ENCODE measurements around the gene ASCC2. TPM values are rescaled to one million over a fixed set of nuclear protein-coding genes. Genes with fewer than 3 reads are reported as not detected.
"Not testable (repeated sequence)": the region's sequence is repeated elsewhere in the genome, so short reads cannot be mapped to it uniquely, and the experiment has no call there.

ASCC2 gene
- total and polyA plus RNA-seq, 12 donors: 26.6 to 87.0 (median 33.5) TPM

- ATAC-seq: peak in 3 of 8 donors; percentile 2 to 31 (median 29)
- DNase-seq: no peak
- Histone ChIP-seq H3K27ac (peak overlapping the region in 8 of 10 donors; percentile 21 to 84 (median 69)), H3K4me3 (no peak overlapping the region), H3K36me3 (peaks cover 0 to 75% (median 12%) of the 10 kb centered on the region in 9 donors), H3K9me3 (no peaks in the 10 kb centered on the region), H3K4me1 (peaks cover 12 to 70% (median 47%) of the 10 kb centered on the region in 9 donors), H3K27me3 (no peaks in the 10 kb centered on the region)
- intact Hi-C loops (cut with DNase I): loop anchor here in 2 of 10 donors (10.0 kb wide), 3 partner anchors 59 to 171 kb away; no protein-coding TSS in a partner anchor
- no peak for TF ChIP-seq CTCF (IDR thresholded peaks at IDR 0.05)
- 63 to 70% methylated on average over 7 of the region's 7 CpGs for WGBS, 2 donors
These were observed 4.6 kb downstream of the ASCC2 start for GRCh38 chr22:29833392-29833965.

- H3K4me1 ChIP-seq: peaks cover 6 to 68% (median 43%) of the 10 kb centered on the region in 9 donors
- 48 to 56% methylated on average over 9 of the region's 9 CpGs for WGBS, 2 donors
- ATAC-seq: no peak
- no peaks in the 10 kb centered on the region for H3K27me3 ChIP-seq
- intact Hi-C loops (cut with DNase I): loop anchor here in 2 of 10 donors (10.0 kb wide), 3 partner anchors 57 to 173 kb away; no protein-coding TSS in a partner anchor
- peak in 1 of 2 donors; percentile 29 for DNase-seq
- H3K27ac ChIP-seq: peak overlapping the region; percentile 13 to 84 (median 70)
- H3K36me3 ChIP-seq: peaks cover 0 to 84% (median 12%) of the 10 kb centered on the region in 9 donors
- TF ChIP-seq CTCF (IDR thresholded peaks at IDR 0.05): no peak
- H3K9me3 ChIP-seq: no peaks in the 10 kb centered on the region
- no peak overlapping the region for H3K4me3 ChIP-seq
These were observed 6.1 kb downstream of the ASCC2 start for GRCh38 chr22:29831958-29832357.

GRCh38 chr22:29831186-29831921 lies 6.7 kb downstream of the ASCC2 start:
- peak in 6 of 8 donors; percentile 31 to 59 (median 46) for ATAC-seq
- Histone ChIP-seq H3K36me3 (peaks cover 0 to 87% (median 12%) of the 10 kb centered on the region in 9 donors), H3K27me3 (no peaks in the 10 kb centered on the region), H3K4me1 (peaks cover 3 to 63% (median 37%) of the 10 kb centered on the region in 9 donors), H3K4me3 (no peak overlapping the region), H3K9me3 (no peaks in the 10 kb centered on the region), H3K27ac (peak overlapping the region; percentile 13 to 84 (median 70))
- WGBS, 2 donors: 30 to 39% methylated on average over 8 of the region's 8 CpGs
- no peak for TF ChIP-seq CTCF (IDR thresholded peaks at IDR 0.05)
- intact Hi-C loops (cut with DNase I): loop anchor here in 2 of 10 donors (10.0 kb wide), 3 partner anchors 57 to 173 kb away; no protein-coding TSS in a partner anchor
- DNase-seq: no peak

- ATAC-seq (peak; percentile 69 to 86 (median 80)), DNase-seq (peak; percentile 55 to 57)
- Histone ChIP-seq H3K27ac (peak overlapping the region; percentile 13 to 84 (median 70)), H3K27me3 (no peaks in the 10 kb centered on the region), H3K9me3 (no peaks in the 10 kb centered on the region), H3K36me3 (peaks cover 0 to 91% (median 12%) of the 10 kb centered on the region in 9 donors), H3K4me1 (peaks cover 3 to 56% (median 29%) of the 10 kb centered on the region in 9 donors), H3K4me3 (no peak overlapping the region)
- no peak for TF ChIP-seq CTCF (IDR thresholded peaks at IDR 0.05)
- WGBS, 2 donors: 67 to 78% methylated on average over 8 of the region's 8 CpGs
- intact Hi-C loops (cut with DNase I): loop anchor here in 2 of 10 donors (10.0 kb wide), 3 partner anchors 56 to 174 kb away; no protein-coding TSS in a partner anchor
These were observed 7.5 kb downstream of the ASCC2 start for GRCh38 chr22:29830585-29830984.

GRCh38 chr22:29827726-29828125 lies 10.3 kb downstream of the ASCC2 start:
- DNase-seq (peak in 1 of 2 donors; percentile 34), ATAC-seq (peak in 1 of 8 donors; percentile 7)
- peak overlapping the region in 1 of 10 donors; percentile 48 for H3K27ac ChIP-seq
- peaks cover 0 to 30% (median 15%) of the 10 kb centered on the region in 9 donors for H3K4me1 ChIP-seq
- intact Hi-C loops (cut with DNase I): loop anchor here in 2 of 10 donors (5.0 to 10.0 kb wide), 2 partner anchors 60 to 177 kb away; partner anchors contain the start of genes UQCR10 (in 1 of the 2) and ZMAT5 (in 1 of the 2)
- WGBS, 2 donors: 0 to 23% methylated on average over 1 of the region's 1 CpG
- peaks cover 0 to 93% (median 24%) of the 10 kb centered on the region in 9 donors for H3K36me3 ChIP-seq
- not testable (repeated sequence) for H3K27me3 ChIP-seq, H3K4me3 ChIP-seq, H3K9me3 ChIP-seq

Measured in heart right ventricle (tissue), 16 donors.